GM23338 (cell line): ENCODE measurements around the gene ING1. TPM values are rescaled to one million over a fixed set of nuclear protein-coding genes. Genes with fewer than 3 reads are reported as not detected.

Experiments
- ATAC-seq: fragments of 200-7000 bp; cut with Tn5 transposase; 3 replicates; pipeline ENCODE4 v1.9.1; 2020
- DNase-seq: peaks from one replicate; pipeline ENCODE4 v3.0.0-alpha.2; 2015; ENCODE audit warnings: low spot score
- H2AFZ ChIP-seq: fragments of 200-600 bp; sonication (generic); 2 replicates; pipeline ENCODE4 v1.8.0; 2016; ENCODE audit warnings: antibody characterized with exemption, mild to moderate bottlenecking, moderate library complexity
- H3F3A ChIP-seq: fragments of 200-600 bp; sonication (generic); replicated peaks from 2 replicates; pipeline ENCODE4 v1.8.0; 2017; ENCODE audit warnings: antibody characterized with exemption, mixed run types, low read depth
- H3K27ac ChIP-seq: fragments of 200-600 bp; sonication (generic); 2 replicates; pipeline ENCODE4 v1.6.1; 2016; ENCODE audit warnings: low read depth
- H3K27me3 ChIP-seq: fragments of 200-600 bp; sonication (generic); 2 replicates; pipeline ENCODE4 v1.8.0; 2016; ENCODE audit warnings: mild to moderate bottlenecking, mixed run types, moderate library complexity; ENCODE audit not compliant: insufficient read depth
- H3K36me3 ChIP-seq: fragments of 200-600 bp; sonication (generic); 2 replicates; pipeline ENCODE4 v1.8.0; 2016; ENCODE audit warnings: mild to moderate bottlenecking; ENCODE audit not compliant: insufficient read depth
- H3K4me1 ChIP-seq: fragments of 200-600 bp; sonication (generic); 2 replicates; pipeline ENCODE4 v1.8.0; 2016; ENCODE audit warnings: mild to moderate bottlenecking, moderate library complexity; ENCODE audit not compliant: insufficient read depth
- H3K4me2 ChIP-seq: fragments of 200-600 bp; sonication (generic); 2 replicates; pipeline ENCODE4 v1.7.1; 2017; ENCODE audit warnings: mixed run types
- H3K4me3 ChIP-seq: fragments of 200-600 bp; sonication (generic); 2 replicates; pipeline ENCODE4 v1.6.1; 2016; ENCODE audit warnings: mixed run types
- H3K79me2 ChIP-seq: fragments of 200-600 bp; sonication (generic); replicated peaks from 2 replicates; pipeline ENCODE4 v1.8.0; 2017; ENCODE audit warnings: mild to moderate bottlenecking; ENCODE audit not compliant: insufficient read depth
- H3K9me2 ChIP-seq: fragments of 200-600 bp; sonication (generic); 2 replicates; pipeline ENCODE4 v1.8.0; 2017; ENCODE audit not compliant: insufficient read depth
- H4K20me1 ChIP-seq: fragments of 200-600 bp; sonication (generic); replicated peaks from 2 replicates; pipeline ENCODE4 v1.8.0; 2017; ENCODE audit warnings: mild to moderate bottlenecking; ENCODE audit not compliant: insufficient read depth
- H3K27ac Mint-ChIP-seq: 2 replicates; pipeline ENCODE4 v1.8.0; 2020; ENCODE audit warnings: inconsistent platforms, mild to moderate bottlenecking, moderate library complexity, mixed read lengths
- H3K27me3 Mint-ChIP-seq: 3 replicates; pipeline ENCODE4 v1.8.0; 2022; ENCODE audit warnings: low read depth, mild to moderate bottlenecking, moderate library complexity, mixed read lengths, inconsistent platforms; ENCODE audit not compliant: insufficient read depth, poor library complexity
- H3K36me3 Mint-ChIP-seq: 3 replicates; pipeline ENCODE4 v1.8.0; 2021; ENCODE audit warnings: low read depth, mild to moderate bottlenecking, inconsistent platforms, moderate library complexity, mixed read lengths
- H3K4me1 Mint-ChIP-seq: 3 replicates; pipeline ENCODE4 v1.8.0; 2020; ENCODE audit warnings: mild to moderate bottlenecking, inconsistent platforms, mixed read lengths
- H3K4me3 Mint-ChIP-seq: 3 replicates; pipeline ENCODE4 v1.8.0; 2021; ENCODE audit warnings: moderate library complexity, mild to moderate bottlenecking, inconsistent platforms, mixed read lengths
- H3K9me3 Mint-ChIP-seq: 3 replicates; pipeline ENCODE4 v1.8.0; 2020; ENCODE audit warnings: moderate library complexity, mild to moderate bottlenecking, inconsistent platforms, mixed read lengths
- ETS1 ChIP-seq: IDR thresholded peaks from 2 replicates; pipeline ENCODE4 v1.6.1; 2016; ENCODE audit warnings: antibody characterized with exemption
- EZH2 ChIP-seq: fragments of 200-600 bp; sonication (generic); IDR thresholded peaks from one replicate; pipeline ENCODE4 v1.8.0; 2017; ENCODE audit warnings: antibody characterized with exemption, mild to moderate bottlenecking, low read depth; ENCODE audit not compliant: unreplicated experiment
- EZH2phosphoT487 ChIP-seq: fragments of 200-600 bp; sonication (generic); IDR thresholded peaks from one replicate; pipeline ENCODE4 v1.8.1; 2018; ENCODE audit warnings: antibody characterized with exemption; ENCODE audit not compliant: unreplicated experiment
- JUNB ChIP-seq: IDR thresholded peaks from one replicate; pipeline ENCODE4 v1.6.1; 2016; ENCODE audit warnings: antibody characterized with exemption; ENCODE audit not compliant: unreplicated experiment
- NANOG ChIP-seq: IDR thresholded peaks from 2 replicates; pipeline ENCODE4 v1.6.1; 2016; ENCODE audit warnings: antibody characterized with exemption, borderline replicate concordance
- POLR2AphosphoS5 ChIP-seq: IDR thresholded peaks from 2 replicates; pipeline ENCODE4 v1.6.1; 2016; ENCODE audit warnings: antibody characterized with exemption, low read depth
- REST ChIP-seq: IDR thresholded peaks from one replicate; pipeline ENCODE4 v1.6.1; 2018; ENCODE audit warnings: antibody characterized with exemption; ENCODE audit not compliant: unreplicated experiment
- STAT1 ChIP-seq: IDR thresholded peaks from one replicate; pipeline ENCODE4 v1.6.1; 2016; ENCODE audit warnings: antibody characterized with exemption; ENCODE audit not compliant: unreplicated experiment
- ZNF114 ChIP-seq: fragments of 250-450 bp; sonication (Bioruptor Pico); IDR thresholded peaks from 2 replicates; pipeline ENCODE4 v1.5.0; 2020; ENCODE audit warnings: mild to moderate bottlenecking, moderate library complexity
- ZNF331 ChIP-seq: fragments of 250-450 bp; sonication (Bioruptor Pico); IDR thresholded peaks from 2 replicates; pipeline ENCODE4 v1.5.0; 2020; ENCODE audit warnings: low read depth, mild to moderate bottlenecking, moderate library complexity
- ZNF462 ChIP-seq: fragments of 250-450 bp; sonication (Bioruptor Pico); IDR thresholded peaks from 2 replicates; pipeline ENCODE4 v1.5.0; 2020; ENCODE audit warnings: mild to moderate bottlenecking, moderate library complexity
- polyA plus RNA-seq: library from polyadenylated mRNA; unstranded; fragments of >200 nt; fragmentation: Nextera tagmentation; extraction: Ambion mirVana; gene quantifications from 2 replicates; pipeline ENCODE4 v1.2.1, GENCODE V29; 2016
- total RNA-seq: library from RNA; depleted of rRNA; stranded (reverse); fragments of >200 nt; shearing (Covaris generic); gene quantifications from 2 replicates; pipeline ENCODE4 v1.2.3, GENCODE V29; 2014

The ING1 gene
- total and polyA plus RNA-seq, 2 experiments from 2014 or later, result 27.4 to 34.4 TPM

GRCh38 chr13:110669036-110669435 is 44.5 kb upstream of the ING1 start:
- Mint-ChIP-seq H3K9me3 (peaks cover 45% of the 10 kb centered on the region), H3K36me3 (peaks cover 92% of the 10 kb centered on the region)
- H3K36me3 ChIP-seq, result peaks cover 31% of the 10 kb centered on the region

More at GRCh38 chr13:110669036-110669435, 44.5 kb upstream of the ING1 start:
- no peaks in the 10 kb centered on the region for H4K20me1 ChIP-seq
- H3F3A ChIP-seq, result no peaks in the 10 kb centered on the region
- no peak overlapping the region for H3K4me3 ChIP-seq
- ATAC-seq (no peak), DNase-seq (no peak)
- H3K4me3 Mint-ChIP-seq, result no peak overlapping the region
- no peak overlapping the region for H3K27ac Mint-ChIP-seq
- no peaks in the 10 kb centered on the region for H3K4me1 ChIP-seq
- H3K27ac ChIP-seq, result no peak overlapping the region
- H2AFZ ChIP-seq, result no peak overlapping the region
- H3K4me1 Mint-ChIP-seq, result peaks cover 7% of the 10 kb centered on the region; the same call in 1 of the 3 replicates
- TF ChIP-seq ZNF462 (CRISPR knock-in tag), result no peak
- TF ChIP-seq JUNB, result no peak
- TF ChIP-seq NANOG, result no peak
- TF ChIP-seq POLR2AphosphoS5, result no peak
- TF ChIP-seq REST, result no peak
- no peak for TF ChIP-seq ZNF331 (CRISPR knock-in tag)
- no peak for TF ChIP-seq STAT1
- no peak for TF ChIP-seq ZNF114
- TF ChIP-seq ETS1, result no peak
- TF ChIP-seq EZH2, result no peak
- TF ChIP-seq EZH2phosphoT487, result no peak
- peaks cover 4% of the 10 kb centered on the region for H3K27me3 Mint-ChIP-seq
- no peak overlapping the region for H3K4me2 ChIP-seq
- H3K27me3 ChIP-seq, result no peaks in the 10 kb centered on the region
- H3K79me2 ChIP-seq, result 0 out of 2 replicates have a peak, but pooled peaks cover 7% of the 10 kb centered on the region
- no peaks in the 10 kb centered on the region for H3K9me2 ChIP-seq
